Right ventricle myocardium inferior (tissue), 1 donor: ENCODE measurements around the gene GAGE12G. TPM values are rescaled to one million over a fixed set of nuclear protein-coding genes. Genes with fewer than 3 reads are reported as not detected.
"Not testable (repeated sequence)": the region's sequence is repeated elsewhere in the genome, so short reads cannot be mapped to it uniquely, and the experiment has no call there.

Experiments
- ATAC-seq: fragments of 200-7000 bp; cut with Tn5 transposase; one replicate; pipeline ENCODE4 v1.9.1; 2020; ENCODE audit warnings: mild to moderate bottlenecking, moderate library complexity
- DNase-seq: peaks from one replicate; pipeline ENCODE4 v3.0.0; 2021; ENCODE audit errors: missing footprints
- intact Hi-C: fragments of 100-400 bp; cut with DNase I; formaldehyde crosslinking; loops from one replicate; pipeline ENCODE4 v1.11.0; 2022
- long read RNA-seq: library from polyadenylated mRNA; unstranded; transcript quantifications from one replicate; pipeline ENCODE4 v2.0.0, GENCODE V29; 2021
- total RNA-seq: library from RNA; stranded (reverse); fragmentation: NEBNext Ultra II Directional; extraction: Animal tissue kit (Norgen Biotek cat#: 25700); gene quantifications from one replicate; pipeline ENCODE4 v1.2.1, GENCODE V29; 2021
- donor health status: DM: no; HTN: yes; CAD: no; lungs with severe emphysema.

Gene GAGE12G, protein sequence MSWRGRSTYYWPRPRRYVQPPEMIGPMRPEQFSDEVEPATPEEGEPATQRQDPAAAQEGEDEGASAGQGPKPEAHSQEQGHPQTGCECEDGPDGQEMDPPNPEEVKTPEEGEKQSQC
- total RNA-seq = not detected
- long read RNA-seq = 0 reads

DNA sequence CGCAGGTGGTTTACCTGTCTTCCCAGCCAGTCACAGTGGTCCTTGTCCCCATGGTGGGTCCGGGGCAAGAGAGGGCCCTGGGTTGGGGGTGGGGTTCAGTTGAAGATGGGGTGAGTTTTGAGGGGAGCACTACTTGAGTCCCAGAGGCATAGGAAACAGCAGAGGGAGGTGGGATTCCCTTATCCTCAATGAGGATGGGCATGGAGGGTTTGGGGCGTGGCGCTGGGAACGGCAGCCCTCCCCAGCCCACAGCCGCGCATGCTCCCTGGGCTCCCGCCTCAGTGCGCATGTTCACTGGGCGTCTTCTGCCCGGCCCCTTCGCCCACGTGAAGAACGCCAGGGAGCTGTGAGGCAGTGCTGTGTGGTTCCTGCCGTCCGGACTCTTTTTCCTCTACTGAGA, at the start of gene GAGE12G:
TSS of gene GAGE12G (plus strand) at position 301 of the 400 bp plus-strand sequence. CDS start 1,155 bp downstream, outside the sequence.
- intact Hi-C loops, ATAC-seq, DNase-seq: not testable (repeated sequence)

DNA sequence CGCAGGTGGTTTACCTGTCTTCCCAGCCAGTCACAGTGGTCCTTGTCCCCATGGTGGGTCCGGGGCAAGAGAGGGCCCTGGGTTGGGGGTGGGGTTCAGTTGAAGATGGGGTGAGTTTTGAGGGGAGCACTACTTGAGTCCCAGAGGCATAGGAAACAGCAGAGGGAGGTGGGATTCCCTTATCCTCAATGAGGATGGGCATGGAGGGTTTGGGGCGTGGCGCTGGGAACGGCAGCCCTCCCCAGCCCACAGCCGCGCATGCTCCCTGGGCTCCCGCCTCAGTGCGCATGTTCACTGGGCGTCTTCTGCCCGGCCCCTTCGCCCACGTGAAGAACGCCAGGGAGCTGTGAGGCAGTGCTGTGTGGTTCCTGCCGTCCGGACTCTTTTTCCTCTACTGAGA, 38.3 kb upstream of the GAGE12G start, which contains the start of gene GAGE12C:
TSS of gene GAGE12C (plus strand) at position 301 of the 400 bp plus-strand sequence. CDS start 1,155 bp downstream, outside the sequence.
- ATAC-seq, intact Hi-C loops, DNase-seq: not testable (repeated sequence)

DNA sequence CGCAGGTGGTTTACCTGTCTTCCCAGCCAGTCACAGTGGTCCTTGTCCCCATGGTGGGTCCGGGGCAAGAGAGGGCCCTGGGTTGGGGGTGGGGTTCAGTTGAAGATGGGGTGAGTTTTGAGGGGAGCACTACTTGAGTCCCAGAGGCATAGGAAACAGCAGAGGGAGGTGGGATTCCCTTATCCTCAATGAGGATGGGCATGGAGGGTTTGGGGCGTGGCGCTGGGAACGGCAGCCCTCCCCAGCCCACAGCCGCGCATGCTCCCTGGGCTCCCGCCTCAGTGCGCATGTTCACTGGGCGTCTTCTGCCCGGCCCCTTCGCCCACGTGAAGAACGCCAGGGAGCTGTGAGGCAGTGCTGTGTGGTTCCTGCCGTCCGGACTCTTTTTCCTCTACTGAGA, 28.8 kb upstream of the GAGE12G start, which contains the start of gene GAGE12D:
TSS of gene GAGE12D (plus strand) at position 301 of the 400 bp plus-strand sequence. CDS start 1,155 bp downstream, outside the sequence.
- ATAC-seq, intact Hi-C loops, DNase-seq: not testable (repeated sequence)

DNA sequence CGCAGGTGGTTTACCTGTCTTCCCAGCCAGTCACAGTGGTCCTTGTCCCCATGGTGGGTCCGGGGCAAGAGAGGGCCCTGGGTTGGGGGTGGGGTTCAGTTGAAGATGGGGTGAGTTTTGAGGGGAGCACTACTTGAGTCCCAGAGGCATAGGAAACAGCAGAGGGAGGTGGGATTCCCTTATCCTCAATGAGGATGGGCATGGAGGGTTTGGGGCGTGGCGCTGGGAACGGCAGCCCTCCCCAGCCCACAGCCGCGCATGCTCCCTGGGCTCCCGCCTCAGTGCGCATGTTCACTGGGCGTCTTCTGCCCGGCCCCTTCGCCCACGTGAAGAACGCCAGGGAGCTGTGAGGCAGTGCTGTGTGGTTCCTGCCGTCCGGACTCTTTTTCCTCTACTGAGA, 19.2 kb upstream of the GAGE12G start, which contains the start of gene GAGE12E:
TSS of gene GAGE12E (plus strand) at position 301 of the 400 bp plus-strand sequence. CDS start 1,155 bp downstream, outside the sequence.
- intact Hi-C loops, DNase-seq, ATAC-seq: not testable (repeated sequence)

DNA sequence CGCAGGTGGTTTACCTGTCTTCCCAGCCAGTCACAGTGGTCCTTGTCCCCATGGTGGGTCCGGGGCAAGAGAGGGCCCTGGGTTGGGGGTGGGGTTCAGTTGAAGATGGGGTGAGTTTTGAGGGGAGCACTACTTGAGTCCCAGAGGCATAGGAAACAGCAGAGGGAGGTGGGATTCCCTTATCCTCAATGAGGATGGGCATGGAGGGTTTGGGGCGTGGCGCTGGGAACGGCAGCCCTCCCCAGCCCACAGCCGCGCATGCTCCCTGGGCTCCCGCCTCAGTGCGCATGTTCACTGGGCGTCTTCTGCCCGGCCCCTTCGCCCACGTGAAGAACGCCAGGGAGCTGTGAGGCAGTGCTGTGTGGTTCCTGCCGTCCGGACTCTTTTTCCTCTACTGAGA, 9.7 kb upstream of the GAGE12G start, which contains the start of gene GAGE12F:
TSS of gene GAGE12F (plus strand) at position 301 of the 400 bp plus-strand sequence. CDS start 1,155 bp downstream, outside the sequence.
- not testable (repeated sequence) for ATAC-seq

DNA sequence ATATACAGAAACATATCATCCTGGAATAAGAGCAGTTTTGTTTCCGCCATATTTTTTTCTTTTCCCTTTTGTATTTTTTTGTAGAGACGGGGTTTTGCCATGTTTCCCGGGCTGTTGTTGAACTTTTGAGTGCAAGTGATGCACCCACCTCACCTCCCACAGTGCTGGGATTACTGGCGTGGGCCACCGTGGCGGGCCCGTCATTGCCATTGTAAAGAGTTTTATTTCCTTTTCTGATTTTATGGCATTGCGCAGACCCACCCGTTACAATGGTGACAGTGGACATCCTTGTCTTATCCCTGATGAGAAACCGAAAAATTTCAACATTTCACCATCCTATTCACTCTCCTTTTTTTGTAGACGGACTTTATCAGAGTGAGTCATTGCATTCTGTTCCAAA, 1.5 kb upstream of the GAGE12G start:
- ATAC-seq, intact Hi-C loops: not testable (repeated sequence)
- DNase-seq = peak; percentile 54

More for the DNA sequence above, 9.7 kb upstream of the GAGE12G start, which contains the start of gene GAGE12F:
- intact Hi-C loops, DNase-seq: not testable (repeated sequence)

DNA sequence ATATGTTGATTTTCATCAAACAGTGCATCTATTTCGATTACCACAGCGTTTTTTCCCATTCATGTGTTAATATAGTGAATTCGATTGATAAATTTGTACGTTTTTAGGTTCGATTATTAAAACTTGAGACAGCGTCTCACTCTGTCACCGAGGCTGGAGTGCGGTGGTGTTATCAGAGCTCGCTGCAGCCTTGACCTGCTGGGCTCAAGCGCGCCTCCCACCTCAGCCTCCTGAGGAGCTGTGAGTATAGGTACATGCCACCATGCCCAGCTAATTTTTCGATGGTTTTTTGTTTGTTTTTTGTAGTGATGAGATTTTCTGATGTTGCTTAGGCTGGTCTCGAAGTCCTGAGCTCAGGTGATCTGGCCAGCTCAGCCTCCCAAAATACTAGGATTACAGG, 1.0 kb upstream of the GAGE12G start:
- ATAC-seq, intact Hi-C loops, DNase-seq: not testable (repeated sequence)

DNA sequence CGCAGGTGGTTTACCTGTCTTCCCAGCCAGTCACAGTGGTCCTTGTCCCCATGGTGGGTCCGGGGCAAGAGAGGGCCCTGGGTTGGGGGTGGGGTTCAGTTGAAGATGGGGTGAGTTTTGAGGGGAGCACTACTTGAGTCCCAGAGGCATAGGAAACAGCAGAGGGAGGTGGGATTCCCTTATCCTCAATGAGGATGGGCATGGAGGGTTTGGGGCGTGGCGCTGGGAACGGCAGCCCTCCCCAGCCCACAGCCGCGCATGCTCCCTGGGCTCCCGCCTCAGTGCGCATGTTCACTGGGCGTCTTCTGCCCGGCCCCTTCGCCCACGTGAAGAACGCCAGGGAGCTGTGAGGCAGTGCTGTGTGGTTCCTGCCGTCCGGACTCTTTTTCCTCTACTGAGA, 9.4 kb downstream of the GAGE12G start, which contains the start of gene GAGE12H:
TSS of gene GAGE12H (plus strand) at position 301 of the 400 bp plus-strand sequence. CDS start 1,155 bp downstream, outside the sequence.
- ATAC-seq, intact Hi-C loops, DNase-seq: not testable (repeated sequence)

DNA sequence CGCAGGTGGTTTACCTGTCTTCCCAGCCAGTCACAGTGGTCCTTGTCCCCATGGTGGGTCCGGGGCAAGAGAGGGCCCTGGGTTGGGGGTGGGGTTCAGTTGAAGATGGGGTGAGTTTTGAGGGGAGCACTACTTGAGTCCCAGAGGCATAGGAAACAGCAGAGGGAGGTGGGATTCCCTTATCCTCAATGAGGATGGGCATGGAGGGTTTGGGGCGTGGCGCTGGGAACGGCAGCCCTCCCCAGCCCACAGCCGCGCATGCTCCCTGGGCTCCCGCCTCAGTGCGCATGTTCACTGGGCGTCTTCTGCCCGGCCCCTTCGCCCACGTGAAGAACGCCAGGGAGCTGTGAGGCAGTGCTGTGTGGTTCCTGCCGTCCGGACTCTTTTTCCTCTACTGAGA, 19.0 kb downstream of the GAGE12G start, which contains the start of gene GAGE2A:
TSS of gene GAGE2A (plus strand) at position 301 of the 400 bp plus-strand sequence. CDS start 1,155 bp downstream, outside the sequence.
- DNase-seq, intact Hi-C loops, ATAC-seq: not testable (repeated sequence)

DNA sequence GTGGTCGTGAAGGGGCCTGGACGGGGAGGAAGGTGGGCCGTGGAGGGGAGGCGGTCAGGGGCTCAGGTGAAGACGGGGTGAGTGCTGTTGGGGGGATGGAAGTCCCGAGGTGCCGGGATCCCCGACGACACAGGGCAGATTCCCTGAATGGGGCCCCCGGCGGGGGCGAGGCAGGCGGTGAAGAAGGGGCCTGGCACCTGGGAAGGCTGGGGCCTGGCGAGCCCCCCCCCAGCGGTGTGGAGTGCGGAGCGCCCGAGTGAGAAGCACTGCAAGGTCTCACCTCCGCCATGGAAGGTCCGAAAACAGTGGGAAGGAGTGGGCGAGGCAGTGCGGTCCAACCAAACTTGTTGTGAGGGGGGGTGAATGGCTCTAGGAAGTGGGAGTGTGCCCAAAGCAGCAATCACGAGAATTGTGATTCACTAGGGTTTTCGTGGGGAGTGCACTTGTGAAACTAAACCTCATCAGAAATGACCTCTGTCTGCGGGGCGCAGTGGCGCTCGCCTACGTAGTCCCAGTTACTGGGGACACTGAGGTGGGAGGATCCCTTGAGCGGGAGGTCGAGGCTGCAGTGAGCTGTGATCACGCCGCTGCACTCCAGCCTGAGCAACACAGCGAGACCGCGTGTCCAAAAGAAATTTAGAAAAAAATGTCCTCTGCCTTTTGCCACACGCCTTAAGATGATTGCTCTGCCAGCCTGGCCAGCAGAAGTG, 19.7 kb downstream of the GAGE12G start:
- ATAC-seq, intact Hi-C loops: not testable (repeated sequence)
- DNase-seq = peak; percentile 49

DNA sequence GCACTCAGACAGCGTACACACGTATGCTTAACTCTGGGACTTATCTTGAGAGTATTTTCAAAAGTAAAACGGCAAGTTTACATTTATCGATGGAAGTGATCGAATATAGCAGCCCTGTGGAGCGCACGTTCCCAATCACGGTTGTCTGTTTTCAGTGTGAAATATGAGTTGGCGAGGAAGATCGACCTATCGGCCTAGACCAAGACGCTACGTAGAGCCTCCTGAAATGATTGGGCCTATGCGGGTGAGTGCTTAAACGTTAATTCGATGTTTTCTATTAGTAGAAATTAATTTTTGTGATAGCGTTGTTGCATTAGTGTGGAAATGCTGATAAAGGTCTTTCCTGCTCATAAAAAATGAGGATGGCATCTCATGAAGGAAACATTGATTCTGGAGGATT, 20.3 kb downstream of the GAGE12G start:
- ATAC-seq, intact Hi-C loops: not testable (repeated sequence)
- peak; percentile 28 for DNase-seq

DNA sequence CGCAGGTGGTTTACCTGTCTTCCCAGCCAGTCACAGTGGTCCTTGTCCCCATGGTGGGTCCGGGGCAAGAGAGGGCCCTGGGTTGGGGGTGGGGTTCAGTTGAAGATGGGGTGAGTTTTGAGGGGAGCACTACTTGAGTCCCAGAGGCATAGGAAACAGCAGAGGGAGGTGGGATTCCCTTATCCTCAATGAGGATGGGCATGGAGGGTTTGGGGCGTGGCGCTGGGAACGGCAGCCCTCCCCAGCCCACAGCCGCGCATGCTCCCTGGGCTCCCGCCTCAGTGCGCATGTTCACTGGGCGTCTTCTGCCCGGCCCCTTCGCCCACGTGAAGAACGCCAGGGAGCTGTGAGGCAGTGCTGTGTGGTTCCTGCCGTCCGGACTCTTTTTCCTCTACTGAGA, 28.5 kb downstream of the GAGE12G start, which contains the start of gene GAGE1:
TSS of gene GAGE1 (plus strand) at position 301 of the 400 bp plus-strand sequence. CDS start 1,155 bp downstream, outside the sequence.
- ATAC-seq, DNase-seq, intact Hi-C loops: not testable (repeated sequence)

DNA sequence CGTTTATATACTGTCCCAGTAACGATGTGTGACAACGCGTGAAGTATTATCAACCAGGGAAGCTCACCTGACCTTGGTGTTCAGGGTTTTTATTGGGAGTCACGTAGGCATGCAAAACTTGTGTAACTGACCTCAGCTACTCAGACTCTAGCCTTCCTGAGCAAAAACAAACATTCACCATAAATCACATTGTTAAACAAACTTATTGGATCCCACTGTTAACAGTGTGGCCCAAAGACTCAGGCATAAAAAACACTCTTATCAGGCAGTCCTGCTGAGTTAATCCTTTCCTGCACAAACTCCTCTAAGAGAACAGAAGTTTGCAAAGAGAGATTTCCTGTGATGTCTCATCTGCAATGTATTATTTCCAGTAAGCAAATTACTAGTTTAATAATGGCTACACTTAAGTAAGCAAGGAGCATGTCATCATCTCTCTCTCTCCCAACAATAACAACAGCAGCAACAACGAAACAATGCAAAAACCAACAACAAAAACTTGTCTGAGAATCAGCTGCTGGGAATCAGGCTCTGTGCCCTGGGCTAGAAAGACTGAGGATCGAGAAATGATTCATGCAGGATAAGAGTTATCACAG, 40.6 kb downstream of the GAGE12G start:
- DNase-seq = no peak
- no peak for ATAC-seq
- intact Hi-C loops = no loop called here

DNA sequence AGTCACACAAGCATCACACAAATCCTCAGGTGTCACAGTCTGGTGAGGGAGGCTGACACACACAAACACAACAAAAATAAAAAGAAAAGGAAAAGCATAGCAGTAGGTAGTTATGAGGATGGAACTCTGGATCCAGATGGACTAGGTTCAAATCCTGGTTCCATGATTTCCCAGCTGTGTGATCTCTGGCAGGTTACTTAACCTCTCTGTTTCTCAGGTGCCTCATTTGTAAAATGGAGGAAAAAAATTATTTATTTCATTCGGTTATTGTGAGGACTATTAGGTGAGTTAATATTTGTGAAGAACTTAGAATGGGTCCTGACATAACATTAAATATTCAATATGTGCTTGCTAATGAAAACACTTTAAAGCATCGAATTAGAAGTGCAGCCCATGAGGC, 48.4 kb downstream of the GAGE12G start:
- DNase-seq = no peak
- ATAC-seq = no peak
- intact Hi-C loops = no loop called here

Other genes with a start within 250 kb of the GAGE12G start
- not detected for gene GAGE12J, start 248.4 kb upstream of the GAGE12G start, total RNA-seq
- gene GAGE13, start 238.8 kb upstream of the GAGE12G start, total RNA-seq = not detected
- not detected for gene GAGE12C, start 38.2 kb upstream of the GAGE12G start, total RNA-seq
- not detected for gene GAGE12D, start 28.7 kb upstream of the GAGE12G start, total RNA-seq
- gene GAGE12E, start 19.1 kb upstream of the GAGE12G start, total RNA-seq = not detected
- not detected for gene GAGE12F, start 9.6 kb upstream of the GAGE12G start, total RNA-seq
- gene GAGE12H, start 9.5 kb downstream of the GAGE12G start, total RNA-seq = not detected
- not detected for gene GAGE2A, start 19.1 kb downstream of the GAGE12G start, total RNA-seq
- gene GAGE1, start 28.6 kb downstream of the GAGE12G start, total RNA-seq = not detected
- gene PAGE1, start 125.6 kb downstream of the GAGE12G start, total RNA-seq = not detected